ENCODE results near the gene RPL10.

Gene RPL10

DNA sequence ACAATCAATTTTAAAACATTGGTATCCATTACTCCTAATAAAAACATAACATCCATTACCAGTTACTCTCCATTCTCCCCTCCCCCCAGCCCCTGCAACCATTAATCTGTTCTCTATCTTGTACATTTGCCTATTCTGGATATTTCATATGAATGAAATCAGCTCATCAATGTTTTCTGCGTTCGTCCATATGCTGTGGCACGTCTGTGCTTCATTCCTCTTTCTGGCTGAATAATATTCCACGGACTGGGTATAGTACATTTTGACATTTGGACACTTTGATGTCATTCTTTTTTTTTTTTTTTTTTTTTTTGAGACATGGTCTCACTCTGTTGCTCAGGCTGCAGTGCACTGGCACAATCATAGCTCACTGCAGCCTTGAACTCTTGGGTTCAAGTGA lies 5.7 kb downstream of the RPL10 start:
- Histone ChIP-seq H3K9me3 (peaks cover 6% of the 10 kb centered on the region; the same call in 1 of the 2 replicates), H3K4me3 (no peak overlapping the region), H3K27me3 (0 out of 2 replicates have a peak, but pooled peaks cover 5% of the 10 kb centered on the region), H4K20me1 (peaks cover 44% of the 10 kb centered on the region), H3K4me2 (no peak overlapping the region), H3K9ac (no peak overlapping the region), H3K4me1 (peaks cover 22% of the 10 kb centered on the region), H3K27ac (no peak overlapping the region), H3K36me3 (peaks cover 25% of the 10 kb centered on the region)
- no peak for TF ChIP-seq Cebpa-rat (IDR thresholded peaks at IDR 0.05)

DNA sequence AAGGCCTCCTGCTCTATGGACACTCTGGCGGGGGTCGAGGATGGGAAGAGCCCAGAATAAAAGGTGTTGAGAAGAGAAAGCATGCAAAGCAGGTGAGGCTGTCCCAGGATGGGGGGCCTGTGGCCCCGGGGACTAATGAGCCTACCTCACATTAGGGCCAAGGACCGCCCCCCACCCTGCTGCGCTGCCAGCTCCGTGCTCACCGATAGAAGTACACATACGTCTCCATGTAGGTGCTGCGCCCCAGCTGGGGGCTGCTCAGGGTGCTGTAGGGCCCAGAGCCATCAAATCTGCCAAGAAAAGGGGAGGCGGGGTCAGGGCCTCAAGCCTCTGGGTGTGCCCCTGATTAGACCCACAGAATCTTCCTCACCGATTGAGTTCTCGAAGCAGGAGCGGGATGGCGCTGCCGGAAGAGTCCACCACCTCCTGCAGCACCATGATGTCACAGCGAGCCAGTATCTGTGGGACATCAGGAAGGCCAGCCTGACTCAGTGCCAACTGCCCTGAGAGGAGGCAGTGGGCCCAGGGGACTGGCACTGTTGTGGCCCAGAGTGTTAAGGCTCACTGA lies 6.5 kb downstream of the RPL10 start:
- H3K27ac ChIP-seq = no peak overlapping the region
- H4K20me1 ChIP-seq = peaks cover 36% of the 10 kb centered on the region
- H3K4me2 ChIP-seq = no peak overlapping the region
- peaks cover 25% of the 10 kb centered on the region for H3K4me1 ChIP-seq
- no peak overlapping the region for H3K4me3 ChIP-seq
- H3K9ac ChIP-seq = no peak overlapping the region
- TF ChIP-seq Cebpa-rat (IDR thresholded peaks at IDR 0.05) = no peak
- H3K27me3 ChIP-seq = 0 out of 2 replicates have a peak, but pooled peaks cover 5% of the 10 kb centered on the region
- peaks cover 17% of the 10 kb centered on the region for H3K36me3 ChIP-seq
- H3K9me3 ChIP-seq = no peaks in the 10 kb centered on the region; the same call in 1 of the 2 replicates

GRCh38 chrX:154408659-154409221 lies 10.6 kb downstream of the RPL10 start:
- H3K4me3 ChIP-seq = peak overlapping the region; percentile 65
- H3K9ac ChIP-seq = peak overlapping the region; percentile 75
- 0 out of 2 replicates have a peak, but pooled peaks cover 5% of the 10 kb centered on the region for H3K27me3 ChIP-seq
- peak overlapping the region; percentile 84 for H3K4me2 ChIP-seq
- peaks cover 6% of the 10 kb centered on the region; the same call in 1 of the 2 replicates for H3K36me3 ChIP-seq
- H3K4me1 ChIP-seq = peaks cover 37% of the 10 kb centered on the region
- no peak for TF ChIP-seq Cebpa-rat (IDR thresholded peaks at IDR 0.05)
- peak overlapping the region; percentile 67 for H3K27ac ChIP-seq
- H4K20me1 ChIP-seq = no peaks in the 10 kb centered on the region
- peaks cover 11% of the 10 kb centered on the region for H3K9me3 ChIP-seq

GRCh38 chrX:154409222-154409871 lies 11.2 kb downstream of the RPL10 start, which contains the start of gene DNASE1L1:
TSS of gene DNASE1L1 (minus strand) at chrX:154409254. CDS start at chrX:154405568, 3,686 bp downstream.
- Histone ChIP-seq H3K4me2 (peak within 1 kb of the TSS; percentile 84), H3K9ac (peak within 1 kb of the TSS; percentile 75), H3K4me1 (peaks cover 37% of the 10 kb centered on the region), H3K27me3 (0 out of 2 replicates have a peak, but pooled peaks cover 5% of the 10 kb centered on the region), H3K4me3 (peak within 1 kb of the TSS; percentile 65), H3K9me3 (peaks cover 11% of the 10 kb centered on the region), H4K20me1 (no peaks in the 10 kb centered on the region), H3K27ac (peak within 1 kb of the TSS; percentile 67), H3K36me3 (peaks cover 9% of the 10 kb centered on the region; the same call in 1 of the 2 replicates)
- no peak for TF ChIP-seq Cebpa-rat (IDR thresholded peaks at IDR 0.05)

DNA sequence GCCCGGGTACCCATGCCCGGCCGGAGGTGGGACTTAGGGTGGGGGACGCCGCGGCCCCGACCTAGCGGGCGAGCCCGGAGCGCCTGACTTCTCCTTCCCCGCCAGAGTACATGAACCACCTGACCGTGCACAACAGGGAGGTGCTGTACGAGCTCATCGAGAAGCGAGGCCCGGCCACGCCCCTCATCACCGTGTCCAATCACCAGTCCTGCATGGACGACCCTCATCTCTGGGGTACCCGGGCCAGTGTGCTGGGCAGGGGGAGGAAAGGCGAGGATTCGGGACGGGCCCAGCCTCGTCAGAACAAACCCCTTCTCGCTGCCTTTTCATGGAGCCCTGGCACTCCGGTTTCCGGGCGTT lies 13.8 kb downstream of the RPL10 start:
- peak overlapping the region; percentile 86 for H3K4me3 ChIP-seq
- H4K20me1 ChIP-seq = no peaks in the 10 kb centered on the region
- peaks cover 28% of the 10 kb centered on the region for H3K4me1 ChIP-seq
- H3K4me2 ChIP-seq = peak overlapping the region; percentile 84
- H3K36me3 ChIP-seq = peaks cover 12% of the 10 kb centered on the region; the same call in 1 of the 2 replicates
- peaks cover 11% of the 10 kb centered on the region for H3K9me3 ChIP-seq
- H3K27me3 ChIP-seq = peaks cover 4% of the 10 kb centered on the region
- no peak for TF ChIP-seq Cebpa-rat (IDR thresholded peaks at IDR 0.05)
- H3K27ac ChIP-seq = peak overlapping the region; percentile 87
- peak overlapping the region; percentile 85 for H3K9ac ChIP-seq

- Histone ChIP-seq H3K4me2 (peak overlapping the region; percentile 84), H3K27me3 (peaks cover 9% of the 10 kb centered on the region), H3K4me1 (peaks cover 28% of the 10 kb centered on the region), H3K36me3 (peaks cover 12% of the 10 kb centered on the region; the same call in 1 of the 2 replicates), H3K4me3 (peak overlapping the region; percentile 86), H3K27ac (peak overlapping the region; percentile 87), H3K9ac (peak overlapping the region; percentile 85), H3K9me3 (peaks cover 11% of the 10 kb centered on the region), H4K20me1 (no peaks in the 10 kb centered on the region)
- no peak for TF ChIP-seq Cebpa-rat (IDR thresholded peaks at IDR 0.05)
These were observed 14.3 kb downstream of the RPL10 start for GRCh38 chrX:154412468-154412867.

DNA sequence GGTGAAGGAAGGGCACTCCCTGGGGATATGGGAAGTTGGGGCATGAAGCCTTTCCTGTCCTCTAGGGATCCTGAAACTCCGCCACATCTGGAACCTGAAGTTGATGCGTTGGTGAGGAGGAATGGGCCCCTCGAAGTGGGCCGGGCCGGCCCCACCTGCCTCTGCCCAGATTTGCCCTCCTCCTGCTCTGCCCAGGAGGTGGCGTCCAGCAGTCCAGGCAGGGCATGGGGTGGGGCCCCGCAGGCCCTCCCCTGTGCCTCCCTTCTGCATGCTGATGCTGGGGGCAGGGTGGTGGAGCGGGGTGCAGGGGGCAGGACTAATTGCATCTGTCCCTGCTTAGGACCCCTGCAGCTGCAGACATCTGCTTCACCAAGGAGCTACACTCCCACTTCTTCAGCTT lies 15.0 kb downstream of the RPL10 start:
- Histone ChIP-seq H3K9ac (no peak overlapping the region), H3K4me1 (peaks cover 28% of the 10 kb centered on the region), H4K20me1 (no peaks in the 10 kb centered on the region), H3K9me3 (peaks cover 11% of the 10 kb centered on the region), H3K27me3 (peaks cover 16% of the 10 kb centered on the region), H3K36me3 (peaks cover 12% of the 10 kb centered on the region; the same call in 1 of the 2 replicates), H3K27ac (no peak overlapping the region), H3K4me2 (0 out of 2 replicates have a peak overlapping the region, but pooled peaks have one; percentile 84), H3K4me3 (no peak overlapping the region)
- no peak for TF ChIP-seq Cebpa-rat (IDR thresholded peaks at IDR 0.05)

- H3K36me3 ChIP-seq = peaks cover 22% of the 10 kb centered on the region; the same call in 1 of the 2 replicates
- H3K4me3 ChIP-seq = no peak overlapping the region
- peaks cover 7% of the 10 kb centered on the region for H3K4me1 ChIP-seq
- no peaks in the 10 kb centered on the region; the same call in 1 of the 2 replicates for H3K9me3 ChIP-seq
- no peak overlapping the region for H3K9ac ChIP-seq
- no peak for TF ChIP-seq Cebpa-rat (IDR thresholded peaks at IDR 0.05)
- H3K27me3 ChIP-seq = peaks cover 53% of the 10 kb centered on the region
- no peak overlapping the region for H3K4me2 ChIP-seq
- H4K20me1 ChIP-seq = peaks cover 16% of the 10 kb centered on the region; the same call in 1 of the 2 replicates
- H3K27ac ChIP-seq = no peak overlapping the region
These were observed 19.0 kb downstream of the RPL10 start for GRCh38 chrX:154417157-154417556.

DNA sequence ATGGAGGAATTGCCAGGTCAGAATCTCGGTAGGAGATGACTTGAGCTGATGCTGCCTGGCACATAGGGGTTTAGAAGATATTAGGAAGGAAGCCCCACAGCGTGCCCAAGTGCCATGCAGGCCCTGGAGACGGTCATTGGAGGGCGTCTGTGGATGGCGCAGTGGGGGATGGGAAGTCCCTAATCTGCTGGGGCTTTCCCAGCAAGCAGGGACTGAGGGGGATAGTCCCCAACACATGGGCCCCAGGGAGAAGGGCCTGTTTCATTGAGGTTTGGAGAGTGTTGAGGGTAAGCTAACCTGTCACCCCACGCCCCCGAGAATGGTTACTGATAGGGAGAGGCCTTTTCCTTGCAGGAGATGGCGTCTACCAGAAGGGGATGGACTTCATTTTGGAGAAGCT lies 21.0 kb downstream of the RPL10 start:
- no peaks in the 10 kb centered on the region for H3K4me1 ChIP-seq

More for the DNA sequence above, 21.0 kb downstream of the RPL10 start:
- Histone ChIP-seq H3K27ac (no peak overlapping the region), H3K9me3 (no peaks in the 10 kb centered on the region), H3K27me3 (peaks cover 53% of the 10 kb centered on the region), H3K9ac (no peak overlapping the region), H3K4me3 (no peak overlapping the region), H4K20me1 (peaks cover 16% of the 10 kb centered on the region; the same call in 1 of the 2 replicates), H3K36me3 (peaks cover 14% of the 10 kb centered on the region; the same call in 1 of the 2 replicates), H3K4me2 (no peak overlapping the region)
- TF ChIP-seq Cebpa-rat (IDR thresholded peaks at IDR 0.05) = no peak
